Small intestine (tissue), 7 donors: ENCODE data around the gene DHRSX. TPM values are rescaled to one million over a fixed set of nuclear protein-coding genes. Genes with fewer than 3 reads are reported as not detected.
"Not testable (repeated sequence)": the region's sequence is repeated elsewhere in the genome, so short reads cannot be mapped to it uniquely, and the experiment has no call there.

ENCODE experiments used
- DNase-seq, 2 donors: peaks; one replicate each; pipeline versions ENCODE4 v3.0.0 to v3.0.0-alpha.2; 2013
- FAIRE-seq: peaks from 2 replicates; lab custom pipeline; 2012; peaks lifted over from hg19 to GRCh38; lab: Jason Lieb, UNC
- H3K27ac ChIP-seq, 3 donors: one replicate each; pipeline ENCODE4 v1.5.1; 2013; ENCODE audit warnings: low read length in 2 of 3, mild to moderate bottlenecking in 2 of 3, control low read depth in 1 of 3, inconsistent platforms in 1 of 3, low read depth in 1 of 3, moderate library complexity in 1 of 3
- H3K27me3 ChIP-seq, 3 donors: one replicate each; pipeline ENCODE4 v1.6.1; 2013; ENCODE audit warnings: low read length in 3 of 3, inconsistent platforms in 1 of 3; ENCODE audit not compliant: control insufficient read depth in 3 of 3, insufficient read depth in 3 of 3
- H3K36me3 ChIP-seq, 3 donors: one replicate each; pipeline ENCODE4 v1.6.1; 2013; ENCODE audit warnings: low read length in 3 of 3, inconsistent platforms in 1 of 3, low read depth in 1 of 3, mild to moderate bottlenecking in 1 of 3, moderate library complexity in 1 of 3; ENCODE audit not compliant: control insufficient read depth in 3 of 3, insufficient read depth in 2 of 3
- H3K4me1 ChIP-seq, 3 donors: one replicate each; pipeline ENCODE4 v1.6.1; 2013; ENCODE audit warnings: low read length in 2 of 3, inconsistent platforms in 1 of 3, low read depth in 1 of 3, mild to moderate bottlenecking in 1 of 3, moderate library complexity in 1 of 3; ENCODE audit not compliant: control insufficient read depth in 3 of 3, insufficient read depth in 2 of 3
- H3K4me3 ChIP-seq, 3 donors: one replicate each; pipeline ENCODE4 v1.5.1; 2013; ENCODE audit warnings: low read length in 3 of 3, control low read depth in 1 of 3, inconsistent platforms in 1 of 3, low read depth in 1 of 3, mild to moderate bottlenecking in 1 of 3, moderate library complexity in 1 of 3
- H3K9me3 ChIP-seq, 2 donors: one replicate each; pipeline ENCODE4 v1.6.1; 2013; ENCODE audit warnings: low read depth in 1 of 2, low read length in 1 of 2; ENCODE audit not compliant: control insufficient read depth in 2 of 2, insufficient read depth in 1 of 2
- WGBS, 3 donors: extraction: QIAGEN DNeasy Blood & Tissue Kit; methylation state at CpG; one replicate each; pipeline ENCODE4 v1.1.7; 2013; 5-methylcytosine and 5-hydroxymethylcytosine counted together
- polyA plus RNA-seq, 4 donors: library from polyadenylated mRNA; stranded (reverse) in 3 of 4; unstranded in 1 of 4; fragments of 200-250 nt in 3 of 4; fragments of 120-200 nt in 1 of 4; gene quantifications; one replicate each; pipeline versions ENCODE4 v1.2.1 to v1.2.3, GENCODE V29; 2013
- donor health status: healthy with polysubstance abuse.
- donor health status: control.
- donor health status: control.
- donor health status: Bipolar disorder and iron deficiency.
- donor health status: healthy.

Gene DHRSX
- polyA plus RNA-seq, 4 donors = 7.2 to 25.2 (median 12.1) TPM

DNA sequence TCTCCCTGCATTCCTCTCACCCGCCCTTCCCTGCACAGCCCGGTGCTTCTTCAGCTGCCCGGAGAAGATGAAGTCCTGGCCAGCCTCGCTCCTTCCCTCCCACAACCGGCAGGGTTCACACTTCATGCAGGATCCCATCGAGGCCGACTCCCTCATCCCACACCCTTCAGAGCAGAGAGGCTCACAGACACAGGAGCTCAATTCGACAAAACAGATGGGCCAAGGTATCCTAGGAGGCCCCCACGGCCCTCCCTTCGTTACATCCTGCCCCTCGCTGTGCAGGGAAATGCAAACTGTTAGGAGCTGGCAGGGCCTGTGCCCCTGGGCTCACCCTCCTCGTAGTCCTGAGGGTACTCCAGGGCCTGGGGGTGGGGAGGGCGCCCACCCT, 238.1 kb downstream of the DHRSX start:
- FAIRE-seq (no peak), DNase-seq (no peak)
- Histone ChIP-seq H3K4me3 (no peak overlapping the region), H3K9me3 (no peaks in the 10 kb centered on the region), H3K27ac (no peak overlapping the region), H3K36me3 (peaks cover 0 to 28% (median 0%) of the 10 kb centered on the region in 3 donors), H3K4me1 (no peaks in the 10 kb centered on the region), H3K27me3 (no peaks in the 10 kb centered on the region)
- WGBS, 3 donors = 73 to 88% (median 80%) methylated on average over 13 of the region's 13 CpGs

DNA sequence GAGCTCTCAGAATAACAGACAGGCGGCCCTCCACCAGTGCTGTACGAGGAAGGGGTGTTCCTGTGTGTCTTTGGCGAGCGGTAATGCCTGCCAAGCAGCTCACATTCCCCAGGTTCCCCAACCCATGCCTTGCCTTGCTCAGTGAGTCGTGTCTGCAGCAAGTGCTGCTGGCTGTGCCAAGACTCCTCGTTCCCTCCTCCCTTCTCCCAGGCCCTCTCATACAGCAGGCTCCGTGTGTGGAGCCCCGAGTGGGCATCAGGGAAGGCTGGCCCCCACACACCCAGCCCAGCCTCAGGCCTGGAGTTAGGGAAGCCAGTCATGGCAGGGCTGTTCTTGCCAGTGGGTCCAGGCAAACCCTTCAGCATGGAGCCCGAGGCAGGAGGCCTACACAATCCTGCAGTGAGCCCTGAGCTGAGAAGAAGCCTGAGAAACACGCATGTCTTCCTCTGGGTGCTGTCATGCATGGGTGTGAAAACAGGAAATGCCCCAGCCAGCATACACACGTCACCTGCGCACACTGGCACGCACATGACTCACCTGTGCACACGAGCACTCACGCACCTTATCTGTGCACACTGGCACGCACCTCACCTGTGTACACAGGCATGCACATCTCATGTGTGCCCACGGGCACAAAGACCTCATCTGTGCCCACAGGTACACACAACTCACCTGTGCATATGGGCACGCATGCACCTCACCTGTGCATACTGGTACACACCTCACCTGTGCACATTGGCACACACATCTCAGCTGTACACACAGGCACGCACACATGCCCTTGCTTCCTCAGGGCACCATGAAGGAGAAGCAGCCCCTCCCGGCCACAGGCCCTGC, 238.7 kb downstream of the DHRSX start:
- no peaks in the 10 kb centered on the region for H3K4me1 ChIP-seq
- H3K27ac ChIP-seq = no peak overlapping the region
- no peak for DNase-seq
- no peaks in the 10 kb centered on the region for H3K9me3 ChIP-seq
- H3K27me3 ChIP-seq = no peaks in the 10 kb centered on the region
- WGBS, 3 donors = 83 to 88% (median 87%) methylated on average over 19 to 20 of the region's 20 CpGs
- no peak for FAIRE-seq
- peaks cover 0 to 28% (median 0%) of the 10 kb centered on the region in 3 donors for H3K36me3 ChIP-seq
- no peak overlapping the region for H3K4me3 ChIP-seq

DNA sequence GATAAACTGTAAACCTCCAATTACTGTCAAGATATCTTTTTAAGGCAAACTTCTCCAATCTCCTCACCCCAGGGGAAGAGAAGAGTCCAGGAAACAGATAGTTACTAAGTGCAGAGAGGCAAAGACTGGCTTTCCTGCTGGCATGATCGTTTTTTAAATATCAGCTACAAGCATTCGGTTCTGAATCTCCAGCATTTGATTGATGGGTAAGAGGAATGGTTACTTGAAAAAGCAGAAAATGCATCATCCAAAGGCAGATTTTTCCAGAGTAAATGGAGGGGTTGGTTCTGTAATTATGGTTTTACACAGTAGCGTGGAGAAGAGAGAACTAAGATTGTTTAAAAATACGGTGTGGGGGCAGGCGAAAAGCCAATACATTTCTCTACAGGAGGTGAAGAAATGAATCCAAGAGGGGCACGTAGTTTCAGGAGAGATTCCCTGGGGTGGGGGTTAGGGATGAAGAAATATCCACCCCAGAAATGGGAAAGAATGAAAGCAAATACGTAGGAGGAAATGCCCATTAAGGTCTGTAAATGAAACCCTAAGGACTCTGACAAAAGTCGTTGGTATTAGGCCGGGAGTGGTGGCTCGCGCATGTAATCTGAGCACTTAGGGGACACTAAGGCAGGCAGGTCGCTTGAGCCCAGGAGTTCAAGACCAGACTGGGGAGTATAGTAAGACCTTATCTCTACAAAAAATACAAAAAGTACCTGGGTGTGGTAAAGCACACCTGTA, 248.3 kb downstream of the DHRSX start:
- Histone ChIP-seq H3K9me3 (peaks cover 0 to 26% of the 10 kb centered on the region in 2 donors), H3K4me3 (no peak overlapping the region), H3K27ac (no peak overlapping the region), H3K4me1 (no peaks in the 10 kb centered on the region), H3K36me3 (no peaks in the 10 kb centered on the region), H3K27me3 (no peaks in the 10 kb centered on the region)
- WGBS, 3 donors = 91 to 97% (median 97%) methylated on average over 12 of the region's 12 CpGs
- FAIRE-seq (no peak), DNase-seq (no peak)

DNA sequence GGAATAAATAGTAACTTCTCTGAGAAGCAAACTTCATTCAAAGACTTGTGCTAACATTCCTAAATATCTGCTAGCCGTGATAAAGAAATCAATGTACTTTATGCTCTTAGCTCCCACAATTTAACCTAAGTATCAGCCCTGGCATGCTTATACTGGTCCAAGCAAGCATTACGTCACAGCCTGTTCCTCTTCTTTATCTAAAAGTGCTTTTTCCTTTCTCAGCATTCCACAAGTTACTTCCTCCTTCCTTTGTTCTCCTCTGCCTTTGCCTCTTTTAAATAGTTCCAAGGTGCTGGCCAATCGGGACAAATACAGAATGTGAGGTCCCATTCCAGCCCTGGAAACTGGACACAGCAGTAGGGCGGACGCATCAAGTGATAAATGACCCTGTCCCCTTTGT, 249.6 kb downstream of the DHRSX start:
- Histone ChIP-seq H3K27me3 (no peaks in the 10 kb centered on the region), H3K36me3 (no peaks in the 10 kb centered on the region), H3K4me3 (no peak overlapping the region), H3K4me1 (no peaks in the 10 kb centered on the region), H3K9me3 (peaks cover 0 to 26% of the 10 kb centered on the region in 2 donors), H3K27ac (no peak overlapping the region)
- 89 to 96% (median 89%) methylated on average over 5 of the region's 5 CpGs for WGBS, 3 donors
- DNase-seq (no peak), FAIRE-seq (no peak)

DNA sequence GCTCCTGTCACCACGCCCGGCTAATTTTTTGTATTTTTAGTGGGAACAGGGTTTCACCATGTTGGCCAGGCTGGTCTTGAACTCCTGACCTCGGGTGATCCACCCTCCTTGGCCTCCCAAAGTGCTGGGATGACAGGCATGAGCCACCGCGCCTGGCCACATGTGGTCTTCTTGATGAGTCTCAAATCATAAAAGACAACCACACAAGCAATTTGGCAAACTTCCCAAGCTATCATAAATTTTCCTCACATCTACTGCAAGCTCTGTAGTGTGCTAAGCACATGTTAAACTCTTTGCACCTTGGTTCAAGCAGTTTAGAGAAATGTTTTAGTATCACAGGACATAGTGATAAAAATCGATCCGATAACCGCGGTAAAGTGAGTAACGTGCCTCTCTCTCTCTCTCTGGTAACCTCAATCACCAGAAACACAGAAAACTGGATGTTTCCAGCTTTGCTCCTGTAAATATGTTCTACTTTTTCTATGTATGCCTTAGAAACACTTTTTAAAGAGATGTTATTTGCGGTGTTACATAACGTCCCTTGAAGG, 256.8 kb downstream of the DHRSX start:
- H3K36me3 ChIP-seq = peaks cover 0 to 10% (median 0%) of the 10 kb centered on the region in 3 donors
- DNase-seq (peak in 1 of 2 donors; percentile 28), FAIRE-seq (no peak)
- H3K27ac ChIP-seq = no peak overlapping the region
- no peak overlapping the region for H3K4me3 ChIP-seq
- no peaks in the 10 kb centered on the region for H3K27me3 ChIP-seq
- no peaks in the 10 kb centered on the region for H3K4me1 ChIP-seq
- 50 to 78% (median 61%) methylated on average over 12 of the region's 12 CpGs for WGBS, 3 donors
- H3K9me3 ChIP-seq = peaks cover 0 to 6% of the 10 kb centered on the region in 2 donors

DNA sequence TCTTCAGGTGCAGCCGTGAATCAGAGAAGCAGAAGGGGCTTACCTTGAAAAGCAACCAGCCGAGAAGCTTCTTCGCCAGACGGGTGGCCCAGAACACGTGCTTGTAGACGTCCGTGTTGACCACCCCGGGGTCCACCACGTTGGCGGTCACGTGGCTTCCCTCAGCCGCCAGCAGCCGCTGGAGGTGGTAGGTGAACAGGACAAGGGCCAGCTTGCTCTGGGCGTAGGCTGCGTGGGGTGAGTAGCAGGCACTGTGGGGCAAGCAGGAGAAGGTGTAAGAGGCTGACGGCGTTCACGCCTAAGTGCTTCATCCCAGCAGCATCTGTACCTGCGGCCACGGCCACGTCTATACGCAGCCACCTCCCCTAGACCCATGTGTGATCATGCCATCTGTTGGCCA, 257.8 kb downstream of the DHRSX start:
- H3K9me3 ChIP-seq = peaks cover 0 to 6% of the 10 kb centered on the region in 2 donors
- H3K4me3 ChIP-seq = no peak overlapping the region
- FAIRE-seq (no peak), DNase-seq (no peak)
- 95 to 96% (median 95%) methylated on average over 21 to 22 of the region's 22 CpGs for WGBS, 3 donors
- H3K27me3 ChIP-seq = no peaks in the 10 kb centered on the region
- H3K4me1 ChIP-seq = no peaks in the 10 kb centered on the region
- no peak overlapping the region for H3K27ac ChIP-seq
- peaks cover 0 to 12% (median 2%) of the 10 kb centered on the region in 3 donors for H3K36me3 ChIP-seq

DNA sequence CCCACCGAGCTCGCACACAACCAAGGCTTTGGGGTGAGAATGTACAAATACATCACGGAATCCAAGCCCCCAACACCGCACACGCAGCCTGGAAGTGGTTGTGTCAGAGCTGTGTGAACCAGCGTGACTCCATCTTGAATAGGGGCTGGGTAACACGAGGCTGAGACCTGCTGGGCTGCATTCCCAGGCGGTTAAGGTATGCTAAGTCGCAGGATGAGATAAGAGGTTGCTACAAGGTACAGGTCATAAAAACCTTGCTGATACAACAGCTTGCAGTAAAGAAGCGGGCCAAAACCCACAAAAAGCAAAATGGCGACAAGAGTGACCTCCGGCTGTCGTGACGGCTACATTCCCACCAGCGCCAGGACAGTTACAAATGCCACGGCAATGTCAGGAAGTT, 258.4 kb downstream of the DHRSX start:
- peaks cover 0 to 13% (median 2%) of the 10 kb centered on the region in 3 donors for H3K36me3 ChIP-seq
- H3K4me1 ChIP-seq = no peaks in the 10 kb centered on the region
- peaks cover 0 to 6% of the 10 kb centered on the region in 2 donors for H3K9me3 ChIP-seq
- FAIRE-seq = no peak
- H3K4me3 ChIP-seq = no peak overlapping the region
- 81 to 90% (median 84%) methylated on average over 16 of the region's 16 CpGs for WGBS, 3 donors
- no peak overlapping the region for H3K27ac ChIP-seq
- DNase-seq = no peak
- H3K27me3 ChIP-seq = no peaks in the 10 kb centered on the region

DNA sequence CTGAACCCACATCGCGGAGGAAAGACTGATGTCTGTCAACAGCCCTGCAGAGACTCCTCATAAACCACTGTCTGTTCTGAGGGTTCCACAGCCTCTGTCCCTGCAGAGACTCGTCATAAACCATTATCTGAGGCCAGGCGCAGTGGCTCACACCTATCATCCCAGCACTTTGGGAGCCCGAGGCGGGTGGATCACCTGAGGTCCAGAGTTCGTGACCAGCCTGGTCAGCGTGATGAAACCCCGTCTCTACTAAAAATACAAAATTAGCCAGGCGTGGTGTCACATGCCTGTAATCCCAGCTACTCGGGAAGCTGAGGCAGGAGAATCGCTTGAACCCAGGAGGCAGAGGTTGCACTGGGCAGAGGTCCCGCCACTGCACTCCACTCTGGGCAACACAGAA, 259.3 kb downstream of the DHRSX start:
- not testable (repeated sequence) for H3K27ac ChIP-seq, FAIRE-seq, H3K27me3 ChIP-seq, H3K9me3 ChIP-seq, H3K4me3 ChIP-seq, H3K4me1 ChIP-seq, DNase-seq
- WGBS, 3 donors = 87 to 93% (median 92%) methylated on average over 13 of the region's 13 CpGs
- peaks cover 0 to 16% (median 2%) of the 10 kb centered on the region in 3 donors for H3K36me3 ChIP-seq
